GM12878 (cell line): ENCODE measurements around the gene E2F1. TPM values are rescaled to one million over a fixed set of nuclear protein-coding genes. Genes with fewer than 3 reads are reported as not detected.
A peak's percentile ranks its signal among the peaks of the same experiment; 100 is the strongest.

Source experiments
- ATAC-seq: fragments of 200-7000 bp; cut with Tn5 transposase; 3 replicates; pipeline ENCODE4 v1.9.1; 2020; ENCODE audit warnings: mild to moderate bottlenecking, moderate library complexity
- BruUV-seq: library from RNA; stranded (reverse); fragments of 400-500 nt; replicated peaks from 2 replicates; lab custom pipeline; 2021; lab: Mats Ljungman, UMichigan
- CTCF ChIA-PET: fragments of 300-600 bp; sonication (Branson Sonifier 250); formaldehyde crosslinking; extraction: SDS; loops from one replicate; lab custom pipeline; 2021; ENCODE audit warnings: inconsistent platforms; lab: Yijun Ruan, JAX
- POLR2A ChIA-PET: fragments of 350-600 bp; formaldehyde crosslinking; extraction: SDS; loops from one replicate; lab custom pipeline; 2021; ENCODE audit warnings: inconsistent platforms; lab: Charles Lee
- RAD21 ChIA-PET: fragments of 300-600 bp; sonication (Branson Sonifier 250); formaldehyde crosslinking; loops from one replicate; lab custom pipeline; 2023; ENCODE audit warnings: antibody characterized with exemption; ENCODE audit not compliant: unreplicated experiment; lab: Charles Lee
- SMC1A ChIA-PET: fragments of 300-600 bp; sonication (Branson Sonifier 250); formaldehyde crosslinking; loops from one replicate; lab custom pipeline; 2023; ENCODE audit not compliant: unreplicated experiment, uncharacterized antibody; lab: Charles Lee
- DNase-seq: peaks from one replicate; pipeline ENCODE4 v3.0.0-alpha.2; 2011; ENCODE audit warnings: low read depth, low spot score
- FAIRE-seq: peaks from 3 replicates; lab custom pipeline; 2011; peaks lifted over from hg19 to GRCh38; lab: Jason Lieb, UNC
- H2AFZ ChIP-seq: 2 replicates; pipeline ENCODE4 v1.6.0; 2011; ENCODE audit warnings: low read depth, low read length, control low read depth; ENCODE audit not compliant: control insufficient read depth
- H3K27ac ChIP-seq: 2 replicates; pipeline ENCODE4 v1.5.1; 2011; ENCODE audit warnings: control low read depth; ENCODE audit not compliant: control insufficient read depth, insufficient read depth
- H3K27me3 ChIP-seq, 2 experiments: replicated peaks in 1 of 2; 2 replicates each; pipeline versions ENCODE4 v1.6.0 to v1.6.1; 2011; ENCODE audit warnings: low read length in 1 of 2; ENCODE audit not compliant: control insufficient read depth in 2 of 2, insufficient read depth in 2 of 2
- H3K36me3 ChIP-seq, 2 experiments: 2 replicates each; pipeline ENCODE4 v1.5.1; 2011; ENCODE audit warnings: low read length in 1 of 2; ENCODE audit not compliant: control insufficient read depth in 2 of 2, insufficient read depth in 2 of 2
- H3K4me1 ChIP-seq: 2 replicates; pipeline ENCODE4 v1.6.1; 2011; ENCODE audit warnings: mild to moderate bottlenecking, low read length, moderate library complexity, mixed read lengths; ENCODE audit not compliant: control insufficient read depth, insufficient read depth
- H3K4me2 ChIP-seq: 2 replicates; pipeline ENCODE4 v1.6.0; 2011; ENCODE audit warnings: control low read depth; ENCODE audit not compliant: control insufficient read depth, insufficient read depth
- H3K4me3 ChIP-seq: fragments of 200-600 bp; sonication (generic); 2 replicates; pipeline ENCODE4 v1.5.1; 2016
- H3K79me2 ChIP-seq: 2 replicates; pipeline ENCODE4 v1.6.0; 2011; ENCODE audit warnings: low read length; ENCODE audit not compliant: control insufficient read depth, insufficient read depth
- H3K9ac ChIP-seq: 2 replicates; pipeline ENCODE4 v1.8.0; 2011; ENCODE audit warnings: low read length, control low read depth, mixed read lengths; ENCODE audit not compliant: control insufficient read depth, insufficient read depth
- H3K9me3 ChIP-seq: replicated peaks from 3 replicates; pipeline ENCODE4 v1.5.1; 2011; ENCODE audit warnings: mild to moderate bottlenecking, low read length; ENCODE audit not compliant: control insufficient read depth, insufficient read depth
- H4K20me1 ChIP-seq: 2 replicates; pipeline ENCODE4 v1.6.0; 2011; ENCODE audit not compliant: control insufficient read depth, insufficient read depth
- BCL3 ChIP-seq: IDR thresholded peaks from 2 replicates; pipeline ENCODE4 v1.6.1; 2011; ENCODE audit warnings: borderline replicate concordance, low read depth, mild to moderate bottlenecking, moderate library complexity, low read length; ENCODE audit not compliant: insufficient read depth, poor library complexity, severe bottlenecking
- CBFB ChIP-seq: IDR thresholded peaks from 2 replicates; pipeline ENCODE4 v1.6.1; 2016; ENCODE audit warnings: antibody characterized with exemption, low read depth
- CHD4 ChIP-seq: fragments of 200-600 bp; sonication (generic); IDR thresholded peaks from 2 replicates; pipeline ENCODE4 v1.6.1; 2016; ENCODE audit warnings: mild to moderate bottlenecking
- CREB1 ChIP-seq: IDR thresholded peaks from 2 replicates; pipeline ENCODE4 v1.6.1; 2012; ENCODE audit warnings: low read depth, mild to moderate bottlenecking, inconsistent platforms
- CREM ChIP-seq: IDR thresholded peaks from 2 replicates; pipeline ENCODE4 v1.6.1; 2014; ENCODE audit warnings: antibody characterized with exemption, low read depth
- EED ChIP-seq: sonication (generic); IDR thresholded peaks from 2 replicates; pipeline ENCODE4 v1.6.1; 2016; ENCODE audit warnings: antibody characterized with exemption, low read depth
- HDAC2 ChIP-seq: fragments of 200-600 bp; sonication (generic); IDR thresholded peaks from 2 replicates; pipeline ENCODE4 v1.6.1; 2017
- IKZF1 ChIP-seq: fragments of 450-650 bp; conservative IDR thresholded peaks from 2 replicates; pipeline ENCODE4 v1.6.1; 2017; ENCODE audit warnings: antibody characterized with exemption, mild to moderate bottlenecking
- IRF4 ChIP-seq: IDR thresholded peaks from 2 replicates; pipeline ENCODE4 v1.6.1; 2011; ENCODE audit warnings: low read depth, low read length
- MEF2B ChIP-seq: fragments of 450-650 bp; IDR thresholded peaks from 2 replicates; pipeline ENCODE4 v1.6.1; 2018; ENCODE audit warnings: mild to moderate bottlenecking, moderate library complexity; ENCODE audit not compliant: partially characterized antibody, poor library complexity, severe bottlenecking
- PAX5 ChIP-seq: IDR thresholded peaks from 2 replicates; pipeline ENCODE4 v1.6.1; 2011; ENCODE audit warnings: low read depth, low read length, borderline replicate concordance
- POLR2A ChIP-seq: IDR thresholded peaks from 2 replicates; pipeline ENCODE4 v1.6.1; 2011; ENCODE audit warnings: low read depth, mild to moderate bottlenecking, low read length
- RUNX3 ChIP-seq: IDR thresholded peaks from 2 replicates; pipeline ENCODE4 v1.6.1; 2012; ENCODE audit warnings: low read length, inconsistent platforms
- TCF12 ChIP-seq: IDR thresholded peaks from 2 replicates; pipeline ENCODE4 v1.6.1; 2011; ENCODE audit warnings: low read depth, mild to moderate bottlenecking, low read length
- ZBTB40 ChIP-seq: fragments of 450-650 bp; IDR thresholded peaks from 2 replicates; pipeline ENCODE4 v1.6.1; 2016; ENCODE audit warnings: mild to moderate bottlenecking, moderate library complexity, borderline replicate concordance
- ZNF274 ChIP-seq: IDR thresholded peaks from one replicate; pipeline ENCODE4 v1.8.0; 2011; ENCODE audit not compliant: insufficient read length, insufficient read depth
- WGBS: methylation state at CpG from one replicate; pipeline ENCODE4 v1.1.6; 2016; ENCODE audit warnings: low lambda C conversion rate; ENCODE audit not compliant: insufficient replicate concordance, insufficient coverage; ENCODE audit errors: missing lambda C conversion rate; 5-methylcytosine and 5-hydroxymethylcytosine counted together
- in situ Hi-C: fragments of 300-500 bp; cut with MboI; formaldehyde crosslinking; loops from 9 replicates; pipeline ENCODE4 v1.14.3; 2018; ENCODE audit warnings: mixed read lengths
- intact Hi-C: fragments of 100-400 bp; cut with micrococcal nuclease; formaldehyde crosslinking; loops from one replicate; pipeline ENCODE4 v1.14.2; 2022; ENCODE audit not compliant: unreplicated experiment
- polyA plus RNA-seq, 11 experiments: library from polyadenylated mRNA; depleted of rRNA in 4 of 11; unstranded in 6 of 11; stranded (reverse) in 5 of 11; fragments of >200 nt; fragmentation: Nextera tagmentation in 4 of 11; fragmentation: Illumina TruSeq in 1 of 11; extraction: Ambion mirVana in 4 of 11; extraction: Trizol in 1 of 11; gene quantifications; 1 replicate in 1 of 11; 2 replicates in 10 of 11; pipeline versions ENCODE4 v1.2.1 to v1.2.3, GENCODE V29; 2011 to 2016; ENCODE audit warnings: inconsistent platforms in 2 of 11, missing spikeins in 2 of 11, low read depth in 1 of 11
- total RNA-seq, 4 experiments: library from RNA; depleted of rRNA in 3 of 4; stranded (reverse); fragments of >200 nt in 3 of 4; fragmentation: Illumina TruSeq in 1 of 4; extraction: Trizol in 1 of 4; gene quantifications; 2 replicates each; pipeline versions ENCODE4 v1.2.1 to v1.2.3, GENCODE V29; 2013 to 2021
- TF ChIP-seq, protein P1 (sequence below): fragments of 450-650 bp; IDR thresholded peaks from 2 replicates; pipeline ENCODE4 v1.6.1; 2016; ENCODE audit warnings: mild to moderate bottlenecking

Gene E2F1
- total and polyA plus RNA-seq, 10 of the 15 experiments (the other 5 are each of a cell fraction or from before 2014, with no cell fraction given) = 0.29 to 50.2 (median 19.7) TPM

- peaks cover 0 to 5% of the 10 kb centered on the region in 2 experiments; a peak in 3 of 4 replicates for H3K36me3 ChIP-seq
- ATAC-seq (peak; percentile 82), FAIRE-seq (no peak), DNase-seq (peak; percentile 47)
- in situ Hi-C loops (no loop called here), intact Hi-C loops (loop anchor here (10.0 kb wide), 1 partner anchor 315 kb away; the partner anchor contains the start of gene RALY)
- H3K4me3 ChIP-seq = no peak overlapping the region
- H3K9ac ChIP-seq = peak overlapping the region; percentile 17; the same call in 1 of the 2 replicates
- BruUV-seq = no TSS peak
- peak overlapping the region; percentile 60 for H3K4me2 ChIP-seq
- SMC1A ChIA-PET = interaction anchor here (1.2 to 1.7 kb wide), 3 partner anchors 13 to 74 kb away, joined by 3 to 12 read pairs (median 3); partner anchors contain the start of gene ACTL10
- peak overlapping the region; percentile 35 for H3K27ac ChIP-seq
- no peaks in the 10 kb centered on the region for H4K20me1 ChIP-seq
- POLR2A ChIA-PET = interaction anchor here (0.6 to 1.2 kb wide), 2 partner anchors 13 to 235 kb away, joined by 5 to 8 read pairs; partner anchors contain the start of gene ACTL10
- CTCF ChIA-PET = interaction anchor here (1.1 to 3.3 kb wide), 4 partner anchors 12 to 54 kb away, joined by 3 to 36 read pairs (median 4); partner anchors contain the start of gene ACTL10
- H3K9me3 ChIP-seq = no peaks in the 10 kb centered on the region
- H3K4me1 ChIP-seq = peaks cover 37% of the 10 kb centered on the region
- H2AFZ ChIP-seq = peak overlapping the region; percentile 29; the same call in 1 of the 2 replicates
- RAD21 ChIA-PET = interaction anchor here (0.9 to 1.6 kb wide), 3 partner anchors 9 to 53 kb away, joined by 3 to 7 read pairs (median 3); partner anchors contain the start of gene ZNF341
- WGBS = 34% methylated on average over 20 of the region's 20 CpGs
- no peaks in the 10 kb centered on the region for H3K27me3 ChIP-seq
- peaks cover 40% of the 10 kb centered on the region for H3K79me2 ChIP-seq
- TF ChIP-seq, protein P1, sequence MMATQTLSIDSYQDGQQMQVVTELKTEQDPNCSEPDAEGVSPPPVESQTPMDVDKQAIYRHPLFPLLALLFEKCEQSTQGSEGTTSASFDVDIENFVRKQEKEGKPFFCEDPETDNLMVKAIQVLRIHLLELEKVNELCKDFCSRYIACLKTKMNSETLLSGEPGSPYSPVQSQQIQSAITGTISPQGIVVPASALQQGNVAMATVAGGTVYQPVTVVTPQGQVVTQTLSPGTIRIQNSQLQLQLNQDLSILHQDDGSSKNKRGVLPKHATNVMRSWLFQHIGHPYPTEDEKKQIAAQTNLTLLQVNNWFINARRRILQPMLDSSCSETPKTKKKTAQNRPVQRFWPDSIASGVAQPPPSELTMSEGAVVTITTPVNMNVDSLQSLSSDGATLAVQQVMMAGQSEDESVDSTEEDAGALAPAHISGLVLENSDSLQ = peak; percentile 70
- TF ChIP-seq RUNX3 = peak; percentile 84
- peak; percentile 12; the same call in 1 of the 2 replicates for TF ChIP-seq IKZF1
- no peak for TF ChIP-seq ZBTB40
- peak; percentile 35; the same call in 1 of the 2 replicates for TF ChIP-seq PAX5
- TF ChIP-seq TCF12 = peak; percentile 66; the same call in 1 of the 2 replicates
- no peak for TF ChIP-seq CHD4
- TF ChIP-seq HDAC2 = no peak
- TF ChIP-seq BCL3 = no peak
- TF ChIP-seq POLR2A = peak; percentile 64
- TF ChIP-seq ZNF274 = no peak
- TF ChIP-seq CREM = peak; percentile 69
- peak; percentile 74; the same call in 1 of the 2 replicates for TF ChIP-seq CREB1
- peak; percentile 27; the same call in 1 of the 2 replicates for TF ChIP-seq EED
- TF ChIP-seq IRF4 = no peak
- TF ChIP-seq CBFB = 0 out of 2 replicates have a peak, but pooled peaks have one; percentile 42
- TF ChIP-seq MEF2B = peak; percentile 76
Measured at GRCh38 chr20:33679758-33680485, 6.3 kb downstream of the E2F1 start.
